CD4-positive, alpha-beta T cell treated with Interleukin-15 for 1 hour (primary cell): Measurements from ENCODE around the gene VCY.
"Not testable (repeated sequence)": the region's sequence is repeated elsewhere in the genome, so short reads cannot be mapped to it uniquely, and the experiment has no call there.

Experiments used
- DNase-seq: peaks from one replicate; pipeline ENCODE4 v3.0.0-alpha.2; 2020

VCY gene

DNA sequence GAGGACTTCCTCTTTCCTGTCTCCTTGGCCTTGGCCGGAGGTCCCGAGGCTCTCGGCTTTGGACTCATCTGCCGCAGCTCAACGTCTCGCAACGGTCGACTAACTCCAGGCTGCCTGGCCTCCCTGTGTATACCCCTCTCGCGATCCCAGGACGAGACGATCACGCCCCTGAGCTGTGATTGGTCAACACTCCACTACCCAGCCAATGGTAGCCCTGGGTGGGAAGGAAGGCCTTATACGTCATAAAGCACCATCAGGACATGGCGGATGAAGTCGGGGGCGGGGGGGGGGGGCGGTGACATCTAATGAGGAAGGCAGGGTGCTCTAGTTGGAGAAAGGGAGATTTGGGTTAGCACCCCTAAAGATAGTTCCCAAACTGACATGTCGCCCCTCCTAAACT, at the start of gene VCY:
Gene VCY (minus strand): TSS at position 101 of the 400 bp plus-strand sequence. CDS start 33 bp downstream, at position 68.
- not testable (repeated sequence) for DNase-seq

- DNase-seq = not testable (repeated sequence)
Measured at GRCh38 chrY:14030395-14030794, 44.1 kb upstream of the VCY start.

DNA sequence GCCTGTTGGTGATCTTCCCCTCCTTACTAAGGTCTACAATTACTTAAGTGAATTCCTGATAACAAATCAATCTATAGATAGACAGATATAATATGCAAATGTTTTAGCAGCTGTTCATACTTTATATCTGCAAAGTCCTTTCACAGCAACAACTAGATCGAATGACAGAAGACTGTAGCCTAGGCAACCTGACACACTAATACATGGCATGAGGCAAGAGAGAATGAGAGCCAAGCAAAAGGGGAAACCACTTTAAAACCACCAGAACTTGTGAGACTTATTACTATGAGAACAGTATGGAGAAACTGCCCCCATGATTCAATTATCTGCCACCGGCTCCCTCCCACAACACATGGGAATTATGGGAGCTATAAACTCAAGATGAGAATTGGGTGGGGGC, 25.6 kb upstream of the VCY start:
- DNase-seq = not testable (repeated sequence)

DNA sequence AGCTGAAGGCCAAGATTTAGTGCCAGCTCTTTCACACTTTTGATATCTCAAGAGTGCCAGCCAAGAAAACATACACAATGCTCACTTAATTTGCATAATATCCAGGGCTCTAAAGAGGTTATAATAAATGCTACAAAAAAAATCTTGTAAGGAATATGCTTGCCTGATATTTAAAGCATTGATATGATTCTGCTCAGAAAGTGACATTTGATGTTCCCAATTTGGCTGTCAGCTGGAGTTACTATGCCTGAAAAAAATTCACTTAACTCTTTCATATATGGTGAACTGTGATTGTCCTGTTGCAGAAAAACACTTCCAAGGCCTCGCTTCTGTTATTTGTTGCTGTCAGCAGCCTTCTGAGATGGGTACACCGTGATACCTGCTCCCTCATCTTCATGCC, 43.9 kb downstream of the VCY start:
- not testable (repeated sequence) for DNase-seq
